HS-27A (cell line): ENCODE data around the gene NTNG2.

ENCODE experiments used
- DNase-seq: peaks from one replicate; pipeline ENCODE4 v3.0.0-alpha.2; 2012; ENCODE audit warnings: low read depth, missing footprints

Gene NTNG2

DNA sequence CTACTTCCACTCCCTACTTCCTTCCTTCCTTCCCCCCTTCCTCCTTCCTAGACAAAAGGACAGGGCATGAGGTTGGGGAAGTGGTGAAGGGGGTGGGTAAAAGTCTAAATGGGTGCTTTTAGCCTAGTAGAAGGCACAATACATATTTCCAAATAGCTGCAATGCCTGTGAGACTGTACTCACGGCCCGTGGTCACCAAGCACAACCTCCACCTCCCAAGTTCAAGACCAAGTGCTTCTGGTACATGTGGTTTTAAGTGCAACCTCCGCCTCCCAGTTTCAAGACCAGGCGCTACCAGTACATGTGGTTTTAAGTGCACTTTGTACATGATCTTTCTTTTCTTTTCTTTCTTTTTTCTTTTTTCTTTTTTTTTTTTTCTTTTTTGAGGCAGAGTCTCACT lies 14.5 kb upstream of the NTNG2 start:
- no peak for DNase-seq

DNA sequence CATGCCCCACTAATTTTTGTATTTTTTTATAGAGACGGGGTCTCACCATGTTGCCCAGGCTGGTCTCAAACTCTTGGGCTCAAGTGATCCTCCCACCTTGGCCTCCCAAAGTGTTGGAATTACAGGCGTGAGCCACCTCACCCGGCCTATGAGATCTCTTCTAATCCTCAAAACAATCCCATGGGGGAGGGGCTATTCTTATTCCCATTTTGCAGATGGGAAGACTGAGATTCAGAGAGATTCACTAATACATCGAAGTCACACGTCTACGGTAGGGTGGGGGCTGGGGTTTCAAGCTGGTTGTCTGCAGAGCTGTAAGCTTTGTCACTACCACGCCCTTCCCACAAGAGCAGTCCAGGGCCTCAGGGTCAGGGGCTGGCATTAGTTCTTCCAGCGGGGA lies 14.0 kb upstream of the NTNG2 start:
- no peak for DNase-seq

DNA sequence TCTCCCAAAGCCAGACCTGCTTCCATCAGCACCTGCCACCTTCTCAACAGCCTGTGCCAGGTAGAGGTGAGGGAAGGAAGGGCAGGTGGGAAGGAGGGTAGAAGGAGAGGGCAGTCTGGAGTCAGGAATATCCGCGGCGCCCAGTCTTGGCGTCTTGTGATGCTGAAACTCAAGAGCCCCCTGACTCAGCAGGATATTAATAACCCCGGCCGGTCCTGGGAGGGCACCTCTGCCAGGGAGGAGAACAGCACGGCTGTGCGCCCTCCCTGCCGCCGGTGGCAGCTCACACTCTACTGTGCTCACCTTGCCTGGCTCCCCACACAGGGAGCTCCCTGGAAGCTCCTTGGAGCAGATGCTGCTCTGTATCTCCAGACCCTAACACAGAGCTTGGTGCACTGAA lies 11.6 kb upstream of the NTNG2 start:
- no peak for DNase-seq

DNA sequence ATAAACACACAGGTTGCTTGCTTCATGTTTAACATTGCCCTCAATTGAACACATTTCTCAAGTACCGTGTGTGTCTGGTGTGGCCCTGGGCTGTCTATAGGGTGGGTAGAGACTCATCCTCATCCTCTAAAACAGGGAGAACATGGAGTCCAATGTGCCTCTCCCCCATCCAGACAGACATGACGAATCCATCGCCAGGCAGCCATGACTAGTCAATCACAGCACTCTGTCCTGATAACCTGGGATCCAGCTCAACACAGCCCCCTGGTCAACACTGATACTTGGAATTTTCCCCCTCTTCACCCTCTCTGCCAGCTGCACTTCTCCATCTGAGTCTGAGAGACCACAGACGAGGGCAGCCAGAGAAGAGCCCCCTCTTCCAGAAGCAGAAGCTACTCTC lies 10.7 kb upstream of the NTNG2 start:
- DNase-seq: no peak

DNA sequence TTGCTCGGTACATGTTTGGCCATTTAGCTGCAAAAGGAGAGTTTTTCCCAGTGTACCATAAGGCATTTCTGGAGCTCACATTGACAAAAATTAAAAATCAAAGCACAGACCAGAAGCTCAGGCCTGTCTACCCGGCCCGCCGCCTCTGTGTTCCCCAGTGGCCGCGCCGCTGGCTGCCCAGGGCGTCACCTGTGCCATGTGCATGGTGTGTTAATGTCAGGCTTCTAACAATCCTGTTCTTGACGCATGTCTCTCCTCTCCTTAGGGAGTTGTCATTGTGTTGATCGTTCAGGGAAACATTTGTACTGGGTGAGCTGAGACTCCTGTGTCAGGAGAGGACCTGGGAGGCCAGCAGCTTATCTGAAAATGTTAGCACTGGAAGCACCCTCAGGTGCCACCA lies 9.6 kb upstream of the NTNG2 start:
- DNase-seq: no peak

DNA sequence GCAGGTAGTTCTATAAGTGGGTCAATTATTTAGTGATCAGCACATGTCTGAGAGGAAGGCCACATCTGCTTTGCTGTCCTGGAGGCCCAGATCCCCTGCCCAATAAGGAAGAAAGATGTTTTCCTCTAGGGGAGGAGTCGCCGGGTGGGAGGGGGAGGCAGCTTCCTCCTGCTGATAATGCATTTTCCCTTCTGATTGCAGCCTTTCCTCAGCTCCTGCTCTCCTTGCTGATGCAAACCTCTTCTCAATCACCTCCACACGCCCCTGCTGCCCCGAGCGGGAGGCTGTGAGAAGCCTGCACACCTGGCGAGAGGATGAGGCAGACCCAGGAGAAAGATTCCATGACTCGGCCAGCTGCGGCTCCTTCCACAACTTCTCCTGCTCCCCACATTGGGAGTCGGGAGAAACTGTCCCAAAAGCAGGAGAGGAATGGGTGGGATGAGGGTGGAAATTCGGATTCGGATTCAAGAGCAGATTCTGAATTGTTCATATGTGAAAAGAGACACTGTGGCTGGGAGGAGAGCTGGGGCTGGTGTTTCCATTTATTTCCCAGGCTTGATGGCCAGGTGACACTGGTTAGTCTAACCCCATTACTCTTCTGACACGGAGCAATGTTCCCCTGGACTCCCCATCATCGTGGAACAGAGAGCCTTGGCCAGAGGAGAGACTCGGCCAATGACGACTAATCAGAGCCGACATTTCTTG lies 6.8 kb upstream of the NTNG2 start:
- DNase-seq: no peak

DNA sequence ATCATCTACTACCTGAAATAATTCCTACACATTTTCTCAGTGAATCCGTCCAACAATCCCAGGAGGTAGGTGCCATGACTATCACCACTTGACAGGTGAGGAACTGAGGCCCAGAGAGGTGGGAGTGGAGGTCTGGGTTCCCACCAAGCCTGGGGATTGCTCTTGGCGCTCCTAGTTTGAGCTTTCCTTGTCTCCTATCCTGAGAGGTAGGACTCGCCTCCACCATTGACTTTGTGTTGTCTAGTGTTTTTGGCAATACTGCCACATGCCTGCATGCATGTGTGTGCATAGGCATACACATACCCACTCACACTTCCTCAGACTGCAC lies 6.3 kb upstream of the NTNG2 start:
- no peak for DNase-seq

DNA sequence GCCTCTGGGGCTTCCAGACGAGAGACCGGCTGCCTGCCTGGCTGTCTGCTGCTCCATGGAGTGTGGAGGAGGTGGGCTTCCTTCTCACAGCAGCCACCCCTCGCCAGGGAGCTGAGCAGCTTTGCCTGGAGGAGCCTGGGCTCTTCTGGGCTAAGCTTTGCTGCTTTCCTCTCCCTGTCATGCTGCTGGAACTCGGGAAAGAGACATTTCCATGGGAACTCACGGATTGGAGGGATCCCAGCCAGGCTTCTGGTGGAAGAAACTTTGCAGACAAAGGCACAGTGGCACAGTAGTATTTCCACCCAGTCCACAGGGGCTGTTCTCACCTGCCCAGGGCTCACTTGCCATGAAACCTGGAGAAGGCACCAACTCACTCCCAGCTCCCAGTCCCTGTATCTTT lies 5.6 kb upstream of the NTNG2 start:
- DNase-seq: no peak

DNA sequence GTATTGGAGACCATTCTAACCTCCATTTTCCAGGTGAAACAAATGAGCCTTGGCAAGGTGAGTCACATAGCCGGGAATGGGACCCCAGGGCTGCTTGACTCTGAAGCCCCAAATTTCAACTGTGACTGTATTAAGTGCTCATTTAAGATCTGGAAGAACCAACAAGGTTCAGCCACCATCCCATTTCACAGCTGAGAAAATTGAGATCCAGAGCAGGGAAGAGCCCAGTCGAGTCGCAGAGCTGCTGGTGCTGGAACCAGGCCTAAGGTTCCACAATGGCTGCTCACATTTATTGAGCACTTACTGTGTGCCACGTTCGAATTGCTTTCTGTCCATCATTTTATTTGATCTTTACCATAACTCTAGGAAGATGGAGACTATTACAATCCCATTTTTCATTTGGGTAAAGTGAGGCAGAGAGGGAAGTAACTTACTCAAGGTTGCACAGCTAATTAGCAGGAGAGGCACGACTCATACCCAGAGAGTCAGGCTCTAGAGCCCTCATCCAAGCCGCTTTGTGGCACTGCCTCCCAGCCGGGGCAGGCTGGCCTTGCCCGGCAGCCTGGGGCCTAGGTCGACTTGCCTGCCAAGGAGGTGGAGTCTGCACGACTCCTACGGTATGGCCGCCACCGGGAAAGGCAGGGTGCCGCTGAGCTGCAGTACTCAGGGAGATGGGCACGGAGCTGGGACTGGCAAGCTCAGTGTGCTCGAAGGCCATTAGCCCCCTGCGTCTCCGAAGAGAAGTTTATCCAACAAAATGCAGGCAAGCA lies 4.3 kb upstream of the NTNG2 start:
- DNase-seq: no peak

DNA sequence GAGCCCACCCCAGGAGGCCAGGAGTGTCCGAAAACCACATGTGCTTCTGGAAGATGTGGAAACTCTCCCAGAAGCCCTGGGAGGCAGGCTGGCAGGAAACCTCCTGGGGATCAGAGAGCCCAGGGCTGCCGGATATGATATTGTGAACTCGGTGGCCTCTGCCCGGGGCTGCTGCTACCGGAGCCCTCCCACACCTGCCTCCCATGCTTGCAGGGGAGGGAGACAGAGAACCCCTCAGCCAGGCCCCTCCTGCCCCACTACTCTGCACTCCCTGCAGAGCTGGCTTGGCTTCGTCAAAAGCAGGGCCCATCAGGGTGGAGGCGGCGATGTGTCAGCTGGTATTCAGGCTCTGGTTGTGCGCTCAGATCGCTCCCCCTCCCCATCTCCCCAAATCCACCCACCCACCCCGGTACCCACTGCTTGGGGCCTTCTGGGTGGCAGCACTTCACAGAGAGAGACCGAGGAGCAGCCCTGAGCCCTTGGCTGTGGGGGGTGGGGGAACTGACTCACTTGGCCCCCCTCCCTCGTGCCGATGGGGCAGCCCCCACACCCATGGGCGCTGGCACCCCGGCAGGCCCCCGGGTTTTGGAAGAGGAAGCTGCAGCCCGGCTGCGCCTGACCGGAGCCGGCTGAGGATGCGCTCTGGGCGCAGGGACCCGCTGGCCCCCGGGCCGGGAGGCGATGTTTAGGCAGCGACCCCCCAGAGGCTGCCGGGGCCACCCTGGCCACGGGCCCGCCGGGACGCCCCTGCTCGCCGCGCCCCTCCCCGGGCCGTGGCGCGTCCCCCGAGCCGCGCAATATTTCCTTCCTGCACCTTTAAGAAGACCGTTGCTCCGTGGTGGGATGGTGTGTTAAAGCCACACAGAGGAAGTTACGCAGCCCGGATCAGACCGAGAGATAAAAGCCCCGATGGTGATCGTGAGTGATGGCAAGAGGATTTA lies 786 bp upstream of the NTNG2 start:
- DNase-seq: no peak

DNA sequence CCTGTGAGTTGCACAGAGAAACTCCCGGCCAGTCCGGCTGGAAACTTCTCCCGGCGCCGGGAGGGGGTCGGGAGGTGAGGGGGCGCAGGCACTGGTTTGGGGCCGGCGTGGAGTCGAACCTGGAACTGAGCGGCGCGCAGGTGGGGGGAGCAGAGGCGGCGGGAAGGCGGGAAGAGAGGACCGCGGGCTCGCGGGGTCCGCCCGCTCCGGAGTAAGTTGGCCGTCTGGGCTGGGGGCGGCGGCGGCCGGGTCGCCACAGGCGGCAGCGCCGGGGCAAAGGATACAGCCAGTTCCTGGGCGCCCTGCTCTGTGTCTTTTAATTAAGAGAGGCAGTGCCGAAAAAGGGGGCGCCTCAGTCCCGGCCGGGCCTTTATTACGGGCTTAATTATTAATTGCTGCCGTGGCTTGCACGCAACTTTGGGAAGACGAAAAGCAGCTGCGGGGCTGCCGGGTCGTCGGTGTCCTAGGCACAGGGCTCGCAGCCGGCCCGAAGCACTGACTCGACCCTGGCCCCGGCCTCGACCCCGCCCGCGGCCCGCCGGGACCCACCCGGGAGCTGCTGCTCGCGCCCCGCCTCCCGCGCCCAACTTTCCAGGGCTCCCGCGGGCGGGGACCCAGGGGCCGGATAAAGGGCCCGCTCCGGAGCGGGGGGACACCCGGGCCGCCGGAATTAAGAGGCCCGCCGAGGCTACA lies 1.1 kb downstream of the NTNG2 start:
- DNase-seq: no peak

DNA sequence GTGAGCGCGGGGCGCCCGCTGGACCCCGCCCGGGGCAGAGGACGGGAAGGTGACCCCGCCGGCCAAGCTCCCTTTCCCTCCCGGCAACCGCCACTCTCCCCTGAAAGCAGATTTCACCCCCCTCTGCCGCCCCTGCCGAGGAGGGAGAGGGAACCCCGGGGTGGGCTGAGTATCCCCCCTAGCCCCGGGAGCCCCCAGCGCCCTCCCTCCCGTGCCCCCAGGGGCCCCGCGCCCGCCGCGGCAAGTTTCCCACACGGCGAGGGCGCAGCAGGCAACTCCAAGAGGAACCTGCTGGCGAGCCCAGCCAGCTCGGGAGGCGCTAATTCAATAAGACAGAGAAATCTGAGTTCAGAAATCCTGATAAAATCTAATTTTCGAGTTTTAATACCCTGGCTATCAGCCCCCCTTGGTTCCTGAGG lies 1.6 kb downstream of the NTNG2 start:
- no peak for DNase-seq

DNA sequence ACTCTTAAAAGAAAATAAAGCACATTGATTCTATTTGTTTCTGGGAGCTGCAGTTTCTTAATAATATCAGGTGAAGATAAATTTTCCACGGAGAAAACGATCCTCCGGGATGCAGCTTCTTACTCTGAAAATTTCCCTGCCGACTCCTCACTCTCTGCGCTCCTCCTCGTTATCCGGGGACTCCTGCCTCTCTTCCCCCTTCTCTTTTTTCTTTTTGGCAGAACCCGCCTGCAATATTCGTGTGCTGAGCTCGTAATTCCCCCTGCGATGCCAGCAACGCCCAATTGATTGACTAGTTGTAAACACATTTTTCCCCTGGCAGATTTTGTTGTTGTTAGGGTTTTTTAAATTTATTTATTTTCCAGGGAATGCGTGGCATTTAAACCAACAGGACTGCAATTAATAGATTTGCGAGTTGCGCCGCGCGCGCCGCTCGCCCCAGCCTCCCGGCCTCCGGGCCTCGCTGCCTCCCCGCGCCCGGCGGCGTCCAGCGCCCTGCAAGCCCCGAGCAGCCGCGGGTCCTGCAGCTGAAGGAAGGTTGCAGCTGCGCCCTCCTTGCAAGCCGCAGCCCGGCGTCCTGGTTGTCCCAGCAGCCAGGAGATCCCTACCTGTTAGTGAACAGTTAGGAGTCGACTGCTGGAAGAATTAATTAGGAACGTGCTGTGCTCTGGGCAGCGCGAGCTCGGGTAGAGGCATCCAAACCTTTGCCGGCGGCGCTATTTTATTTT lies 2.2 kb downstream of the NTNG2 start:
- no peak for DNase-seq

DNA sequence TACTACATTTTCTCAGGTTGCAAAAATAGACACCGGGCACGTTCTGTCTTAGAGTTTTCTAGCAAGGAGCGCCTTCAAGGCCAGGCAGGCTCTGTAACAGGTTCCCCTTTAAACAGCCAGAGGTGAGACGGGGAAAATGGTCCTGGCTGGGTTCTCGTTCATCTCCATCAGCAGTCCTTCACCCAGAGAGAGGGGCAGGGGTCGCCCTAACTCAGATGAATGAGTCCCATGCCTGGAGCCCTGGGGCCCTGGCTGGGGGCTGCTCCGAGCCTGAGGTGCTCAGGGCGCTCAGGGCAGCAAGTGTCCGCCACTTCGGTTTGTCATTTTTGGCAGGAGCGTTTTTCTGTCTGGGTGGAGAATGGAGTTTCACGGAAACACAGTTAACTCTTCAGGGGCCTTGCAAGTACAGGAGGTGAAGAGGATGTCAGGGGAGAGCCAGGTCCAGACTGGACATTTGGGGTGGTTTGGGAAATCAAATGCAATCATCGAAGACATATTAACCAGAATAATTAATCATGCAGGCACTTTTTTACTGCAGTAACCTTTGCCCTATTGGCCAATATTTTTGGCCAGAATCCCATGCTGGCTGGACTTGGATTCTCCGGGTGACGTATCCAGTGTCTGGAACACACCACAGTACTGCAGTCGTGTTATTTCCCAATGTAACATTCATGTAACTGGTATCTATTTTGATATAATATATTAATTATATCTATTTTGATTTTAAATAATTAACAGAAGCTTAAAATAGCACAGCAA lies 2.9 kb downstream of the NTNG2 start:
- DNase-seq: no peak

DNA sequence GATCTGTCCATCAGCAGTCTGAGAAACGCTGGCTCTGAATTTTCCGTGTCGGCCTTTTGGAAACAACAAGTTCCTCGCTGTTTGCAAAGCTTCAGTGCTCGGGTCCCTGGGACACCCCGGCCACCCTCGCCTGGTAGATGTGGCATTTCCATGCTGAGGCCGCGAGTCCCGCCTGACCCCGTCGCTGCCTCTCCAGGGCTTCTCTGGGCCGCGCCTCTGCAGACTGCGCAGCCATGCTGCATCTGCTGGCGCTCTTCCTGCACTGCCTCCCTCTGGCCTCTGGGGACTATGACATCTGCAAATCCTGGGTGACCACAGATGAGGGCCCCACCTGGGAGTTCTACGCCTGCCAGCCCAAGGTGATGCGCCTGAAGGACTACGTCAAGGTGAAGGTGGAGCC lies 4.7 kb downstream of the NTNG2 start:
- DNase-seq: no peak

DNA sequence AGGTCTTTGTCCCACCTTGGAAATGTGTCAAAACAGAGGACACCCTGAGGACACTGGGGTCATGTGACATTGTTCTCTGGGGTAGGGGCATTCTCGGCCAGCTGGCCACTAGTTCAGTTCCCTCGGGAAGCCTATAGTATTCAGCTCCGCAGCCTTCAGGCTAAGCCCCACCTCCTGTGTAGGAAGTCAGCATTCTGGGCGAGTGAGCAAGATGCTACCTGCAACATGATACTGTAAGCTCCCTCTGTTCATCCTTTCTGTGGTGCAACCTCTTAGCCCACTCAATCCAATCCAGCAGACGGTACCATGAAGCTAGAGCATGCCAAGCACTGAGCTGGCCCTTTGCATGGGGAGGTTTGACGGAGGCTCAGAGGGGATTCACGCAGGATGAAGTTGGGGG lies 5.3 kb downstream of the NTNG2 start:
- DNase-seq: no peak

DNA sequence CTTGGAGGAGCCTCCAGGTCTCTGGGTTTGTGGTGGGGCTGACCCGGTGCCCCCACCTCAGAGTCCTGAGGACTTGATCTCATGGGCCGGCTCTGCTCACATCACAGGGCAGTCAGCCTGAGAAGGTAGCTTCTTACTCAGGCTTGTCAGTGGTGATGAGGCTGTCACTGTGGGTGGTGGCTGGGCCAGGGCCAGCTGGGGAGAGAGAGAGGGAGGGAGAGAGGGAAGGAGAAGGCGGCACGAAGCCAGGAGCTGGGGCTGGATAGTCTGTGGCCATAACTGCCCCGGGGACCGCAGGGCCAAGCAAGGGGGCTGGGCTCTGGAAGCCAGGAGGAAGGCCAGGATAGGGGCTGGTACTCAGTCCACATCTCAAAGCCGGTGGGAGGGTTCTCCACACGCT lies 6.5 kb downstream of the NTNG2 start:
- no peak for DNase-seq

DNA sequence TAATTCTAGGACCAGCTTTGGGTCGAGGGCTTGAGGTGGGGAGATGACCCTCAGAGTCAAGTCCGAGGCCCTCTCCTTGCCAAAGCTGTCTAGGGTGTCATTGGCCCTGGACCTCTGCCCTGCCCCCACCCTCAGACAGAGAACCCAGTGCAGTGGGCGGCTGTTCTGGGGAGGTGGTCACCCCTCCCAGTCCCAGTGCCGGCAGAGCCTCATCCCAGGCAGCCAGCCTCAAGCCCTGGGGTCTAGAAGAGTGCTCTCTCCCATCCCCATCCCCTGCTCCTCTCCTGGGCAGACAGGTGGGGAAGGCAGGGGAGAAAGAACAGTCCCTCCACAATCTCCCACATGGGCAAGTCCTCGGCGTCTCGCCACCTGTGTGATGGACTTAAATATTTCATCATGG lies 7.0 kb downstream of the NTNG2 start:
- no peak for DNase-seq

DNA sequence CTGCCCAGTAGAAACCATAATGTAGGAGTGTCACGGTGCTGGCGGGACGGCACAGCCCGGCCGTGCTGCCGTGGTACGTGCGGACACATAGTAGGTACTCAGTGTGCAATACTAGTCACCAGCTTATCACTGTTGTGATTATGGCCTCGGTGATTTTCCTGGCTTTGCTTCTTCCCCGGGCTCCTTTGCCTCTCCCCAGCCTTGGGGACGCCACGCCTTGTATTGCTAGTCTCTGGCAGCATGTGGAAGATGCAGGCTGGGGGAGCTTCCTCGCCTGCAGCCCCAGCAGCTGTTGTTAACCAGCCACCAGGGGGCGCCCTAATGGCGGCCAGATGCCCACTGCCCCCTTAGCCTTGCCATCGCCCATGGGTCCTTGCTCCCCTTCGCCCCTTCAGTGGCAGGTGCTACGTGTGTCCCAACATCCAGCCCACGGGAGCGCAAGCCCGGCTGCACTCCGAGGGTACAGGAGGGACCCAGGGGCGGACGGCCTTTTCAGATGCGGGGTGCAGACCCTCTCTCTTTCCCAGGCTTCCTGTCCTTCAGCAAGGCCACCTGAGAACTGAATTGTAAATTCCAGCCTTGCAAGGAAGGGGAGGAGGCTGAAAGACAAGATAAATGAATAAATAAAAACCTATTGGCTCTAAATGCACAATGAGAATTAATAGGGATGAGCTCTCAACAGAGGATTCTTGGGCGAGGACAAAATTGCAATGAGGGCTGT lies 8.0 kb downstream of the NTNG2 start:
- no peak for DNase-seq

DNA sequence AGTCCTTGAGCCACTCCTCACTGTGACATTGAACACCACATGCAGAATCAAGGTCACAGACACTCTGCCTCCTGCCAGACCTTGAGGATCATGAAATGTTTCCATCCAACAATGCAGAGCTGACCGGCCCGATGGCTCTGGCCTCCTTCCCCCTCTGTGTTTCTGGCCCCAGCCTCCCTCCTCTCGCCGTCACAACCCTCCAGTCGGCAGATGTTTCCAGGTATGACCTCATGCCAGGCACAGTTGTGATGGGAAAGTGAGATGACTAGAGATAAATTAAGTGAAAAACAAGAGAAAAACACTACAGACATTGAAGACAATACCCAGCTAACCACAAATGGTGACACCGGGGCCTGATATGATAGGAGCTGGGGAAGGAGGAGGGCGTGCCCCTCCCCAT lies 9.8 kb downstream of the NTNG2 start:
- no peak for DNase-seq
